Stomach smooth muscle (tissue), 2 donors: ENCODE measurements around the gene PRKG1.

Experiments
- H3K27ac ChIP-seq: one replicate; pipeline ENCODE4 v1.7.0; 2013; ENCODE audit warnings: mild to moderate bottlenecking, low read length, inconsistent platforms
- H3K27me3 ChIP-seq, 2 donors: one replicate each; pipeline ENCODE4 v1.7.0; 2013; ENCODE audit warnings: low read length in 2 of 2; ENCODE audit not compliant: insufficient read depth in 2 of 2, control insufficient read depth in 1 of 2
- H3K36me3 ChIP-seq, 2 donors: one replicate each; pipeline ENCODE4 v1.7.0; 2013; ENCODE audit warnings: low read length in 2 of 2; ENCODE audit not compliant: control insufficient read depth in 2 of 2, insufficient read depth in 2 of 2
- H3K4me1 ChIP-seq: one replicate; pipeline ENCODE4 v1.7.0; 2013; ENCODE audit warnings: low read length; ENCODE audit not compliant: control insufficient read depth, insufficient read depth
- H3K4me3 ChIP-seq, 2 donors: one replicate each; pipeline ENCODE4 v1.7.0; 2013; ENCODE audit warnings: low read length in 2 of 2
- H3K9ac ChIP-seq, 2 donors: one replicate each; pipeline ENCODE4 v1.7.0; 2013; ENCODE audit warnings: low read length in 2 of 2, mild to moderate bottlenecking in 1 of 2
- H3K9me3 ChIP-seq, 2 donors: one replicate each; pipeline ENCODE4 v1.7.0; 2013; ENCODE audit warnings: low read length in 2 of 2; ENCODE audit not compliant: control insufficient read depth in 2 of 2
- donor health status: healthy.
- donor health status: Pancreatic carcinoma.

Gene PRKG1

GRCh38 chr10:51708609-51709008 is 634.3 kb downstream of the PRKG1 start:
- Histone ChIP-seq H3K27ac (peak overlapping the region; percentile 86), H3K9me3 (no peaks in the 10 kb centered on the region), H3K4me1 (peaks cover 15% of the 10 kb centered on the region), H3K27me3 (no peaks in the 10 kb centered on the region), H3K4me3 (no peak overlapping the region), H3K9ac (peak overlapping the region in 1 of 2 donors; percentile 59), H3K36me3 (no peaks in the 10 kb centered on the region)

- Histone ChIP-seq H3K27ac (peak overlapping the region; percentile 86), H3K9ac (no peak overlapping the region), H3K4me3 (no peak overlapping the region), H3K27me3 (no peaks in the 10 kb centered on the region), H3K36me3 (no peaks in the 10 kb centered on the region), H3K4me1 (peaks cover 15% of the 10 kb centered on the region), H3K9me3 (no peaks in the 10 kb centered on the region)
Observed at GRCh38 chr10:51709324-51709972, 635.2 kb downstream of the PRKG1 start.

- Histone ChIP-seq H3K27me3 (no peaks in the 10 kb centered on the region), H3K4me3 (no peak overlapping the region), H3K36me3 (no peaks in the 10 kb centered on the region), H3K27ac (no peak overlapping the region), H3K9ac (no peak overlapping the region), H3K9me3 (no peaks in the 10 kb centered on the region), H3K4me1 (peaks cover 13% of the 10 kb centered on the region)
Observed at GRCh38 chr10:51711519-51711891, 637.2 kb downstream of the PRKG1 start.

- H3K9ac ChIP-seq, result no peak overlapping the region
- no peak overlapping the region for H3K27ac ChIP-seq
- no peaks in the 10 kb centered on the region for H3K36me3 ChIP-seq
- H3K4me3 ChIP-seq, result no peak overlapping the region
- no peaks in the 10 kb centered on the region for H3K9me3 ChIP-seq
- H3K27me3 ChIP-seq, result no peaks in the 10 kb centered on the region
- peaks cover 4% of the 10 kb centered on the region for H3K4me1 ChIP-seq
Observed at GRCh38 chr10:51716981-51717380, 642.7 kb downstream of the PRKG1 start.

GRCh38 chr10:51718804-51719291 is 644.6 kb downstream of the PRKG1 start:
- Histone ChIP-seq H3K36me3 (no peaks in the 10 kb centered on the region), H3K27ac (no peak overlapping the region), H3K9ac (no peak overlapping the region), H3K4me3 (no peak overlapping the region), H3K27me3 (no peaks in the 10 kb centered on the region), H3K4me1 (peaks cover 4% of the 10 kb centered on the region), H3K9me3 (no peaks in the 10 kb centered on the region)

GRCh38 chr10:51724038-51724437 is 649.8 kb downstream of the PRKG1 start:
- H3K27ac ChIP-seq, result no peak overlapping the region
- H3K9me3 ChIP-seq, result no peaks in the 10 kb centered on the region
- H3K4me1 ChIP-seq, result no peaks in the 10 kb centered on the region
- no peak overlapping the region for H3K9ac ChIP-seq
- H3K36me3 ChIP-seq, result no peaks in the 10 kb centered on the region
- H3K27me3 ChIP-seq, result no peaks in the 10 kb centered on the region
- no peak overlapping the region for H3K4me3 ChIP-seq

GRCh38 chr10:51729822-51730555 is 655.7 kb downstream of the PRKG1 start:
- Histone ChIP-seq H3K4me3 (no peak overlapping the region), H3K27ac (no peak overlapping the region), H3K9me3 (no peaks in the 10 kb centered on the region), H3K27me3 (no peaks in the 10 kb centered on the region), H3K36me3 (no peaks in the 10 kb centered on the region), H3K9ac (no peak overlapping the region), H3K4me1 (no peaks in the 10 kb centered on the region)

- no peaks in the 10 kb centered on the region for H3K36me3 ChIP-seq
- no peaks in the 10 kb centered on the region for H3K9me3 ChIP-seq
- no peak overlapping the region for H3K27ac ChIP-seq
- no peak overlapping the region for H3K4me3 ChIP-seq
- no peaks in the 10 kb centered on the region for H3K4me1 ChIP-seq
- H3K27me3 ChIP-seq, result no peaks in the 10 kb centered on the region
- no peak overlapping the region for H3K9ac ChIP-seq
Observed at GRCh38 chr10:51733057-51733456, 658.8 kb downstream of the PRKG1 start.

- H3K9ac ChIP-seq, result no peak overlapping the region
Observed at GRCh38 chr10:51743146-51743545, 668.9 kb downstream of the PRKG1 start.

GRCh38 chr10:51744235-51745000 is 670.1 kb downstream of the PRKG1 start:
- Histone ChIP-seq H3K9me3 (no peaks in the 10 kb centered on the region), H3K36me3 (no peaks in the 10 kb centered on the region), H3K9ac (no peak overlapping the region), H3K4me3 (no peak overlapping the region), H3K4me1 (no peaks in the 10 kb centered on the region), H3K27me3 (no peaks in the 10 kb centered on the region), H3K27ac (no peak overlapping the region)

More at GRCh38 chr10:51743146-51743545, 668.9 kb downstream of the PRKG1 start:
- Histone ChIP-seq H3K36me3 (no peaks in the 10 kb centered on the region), H3K4me1 (no peaks in the 10 kb centered on the region), H3K4me3 (no peak overlapping the region), H3K27ac (no peak overlapping the region), H3K9me3 (no peaks in the 10 kb centered on the region), H3K27me3 (no peaks in the 10 kb centered on the region)
